Left ventricle myocardium inferior (tissue), 1 donor: ENCODE data around the gene SLC22A25. TPM values are rescaled to one million over a fixed set of nuclear protein-coding genes. Genes with fewer than 3 reads are reported as not detected.

ENCODE experiments used
- DNase-seq: peaks from one replicate; pipeline ENCODE4 v3.0.0-alpha.2; 2020
- H3K27ac ChIP-seq: fragments of 200-600 bp; replicated peaks from 2 replicates; pipeline ENCODE4 v1.8.0; 2021
- H3K27me3 ChIP-seq: fragments of 200-600 bp; 2 replicates; pipeline ENCODE4 v1.8.0; 2021; ENCODE audit warnings: low read depth
- H3K36me3 ChIP-seq: fragments of 200-600 bp; 2 replicates; pipeline ENCODE4 v1.8.0; 2021
- H3K4me1 ChIP-seq: fragments of 200-600 bp; 2 replicates; pipeline ENCODE4 v1.8.0; 2021
- H3K4me3 ChIP-seq: fragments of 200-600 bp; 2 replicates; pipeline ENCODE4 v1.8.0; 2021; ENCODE audit warnings: mild to moderate bottlenecking, moderate library complexity
- H3K9me3 ChIP-seq: fragments of 200-600 bp; replicated peaks from 2 replicates; pipeline ENCODE4 v1.8.0; 2021
- CTCF ChIP-seq: fragments of 200-600 bp; IDR thresholded peaks from 2 replicates; pipeline ENCODE4 v1.8.0; 2021; ENCODE audit warnings: antibody characterized with exemption, mild to moderate bottlenecking, borderline replicate concordance
- intact Hi-C: fragments of 100-400 bp; cut with micrococcal nuclease; formaldehyde crosslinking; loops from one replicate; pipeline ENCODE4 v1.11.0; 2022
- total RNA-seq: library from RNA; stranded (reverse); fragmentation: NEBNext Ultra II Directional; extraction: Animal tissue kit (Norgen Biotek cat#: 25700); gene quantifications from one replicate; pipeline ENCODE4 v1.2.1, GENCODE V29; 2021
- donor health status: DM: no; HTN: yes; CAD: no; lungs with severe emphysema.

Gene SLC22A25
- total RNA-seq, 1 donor from 2014 or later: not detected

- no peak for TF ChIP-seq CTCF
- intact Hi-C loops: no loop called here
- H3K9me3 ChIP-seq: no peaks in the 10 kb centered on the region
- no peak overlapping the region for H3K4me3 ChIP-seq
- H3K27me3 ChIP-seq: peaks cover 25% of the 10 kb centered on the region
- no peak overlapping the region for H3K27ac ChIP-seq
- DNase-seq: no peak
- H3K4me1 ChIP-seq: no peaks in the 10 kb centered on the region
- H3K36me3 ChIP-seq: no peaks in the 10 kb centered on the region
Measured at GRCh38 chr11:63277345-63277943, 34.0 kb upstream of the SLC22A25 start.

GRCh38 chr11:63274776-63275175 is 31.4 kb upstream of the SLC22A25 start:
- no peaks in the 10 kb centered on the region for H3K9me3 ChIP-seq
- H3K4me3 ChIP-seq: no peak overlapping the region
- TF ChIP-seq CTCF: no peak
- H3K27ac ChIP-seq: no peak overlapping the region
- H3K27me3 ChIP-seq: peaks cover 19% of the 10 kb centered on the region
- intact Hi-C loops: no loop called here
- H3K4me1 ChIP-seq: no peaks in the 10 kb centered on the region
- DNase-seq: no peak
- no peaks in the 10 kb centered on the region for H3K36me3 ChIP-seq

- Histone ChIP-seq H3K27ac (no peak overlapping the region), H3K36me3 (no peaks in the 10 kb centered on the region), H3K27me3 (peaks cover 14% of the 10 kb centered on the region), H3K9me3 (no peaks in the 10 kb centered on the region), H3K4me3 (no peak overlapping the region), H3K4me1 (no peaks in the 10 kb centered on the region)
- DNase-seq: no peak
- intact Hi-C loops: no loop called here
- no peak for TF ChIP-seq CTCF
Measured at GRCh38 chr11:63273685-63274084, 30.3 kb upstream of the SLC22A25 start.

GRCh38 chr11:63262547-63262946 is 19.1 kb upstream of the SLC22A25 start:
- TF ChIP-seq CTCF: no peak
- H3K4me1 ChIP-seq: no peaks in the 10 kb centered on the region
- H3K27ac ChIP-seq: no peak overlapping the region
- H3K9me3 ChIP-seq: no peaks in the 10 kb centered on the region
- H3K4me3 ChIP-seq: no peak overlapping the region
- H3K36me3 ChIP-seq: no peaks in the 10 kb centered on the region
- no peak for DNase-seq
- H3K27me3 ChIP-seq: peaks cover 30% of the 10 kb centered on the region
- intact Hi-C loops: no loop called here

GRCh38 chr11:63251312-63251711 is 7.9 kb upstream of the SLC22A25 start:
- H3K4me1 ChIP-seq: no peaks in the 10 kb centered on the region
- peaks cover 32% of the 10 kb centered on the region for H3K27me3 ChIP-seq
- H3K9me3 ChIP-seq: peaks cover 18% of the 10 kb centered on the region
- no peak for TF ChIP-seq CTCF
- DNase-seq: no peak
- H3K36me3 ChIP-seq: no peaks in the 10 kb centered on the region
- no peak overlapping the region for H3K4me3 ChIP-seq
- no peak overlapping the region for H3K27ac ChIP-seq
- intact Hi-C loops: no loop called here
